ENCODE measurements around the gene TOX4.

Gene TOX4

GRCh38 chr14:21505012-21505553, 28.1 kb downstream of the TOX4 start:
- H3K9ac ChIP-seq (ENCODE audit: low read length) = no peak overlapping the region
- no peak overlapping the region for H3K4me3 ChIP-seq (ENCODE audit: low read depth in 1 of 2, low read length in 2 of 2)
- H3K4me1 ChIP-seq (ENCODE audit: insufficient read depth, low read length) = peaks cover 9% of the 10 kb centered on the region
- H3K27ac ChIP-seq (ENCODE audit: low read depth, low read length) = no peak overlapping the region
- H3K27me3 ChIP-seq (ENCODE audit: control insufficient read depth in 1 of 2, insufficient read depth in 2 of 2, low read length in 2 of 2) = no peaks in the 10 kb centered on the region
- peaks cover 27% of the 10 kb centered on the region for H3K36me3 ChIP-seq (ENCODE audit: insufficient read depth, low read length)
- H3K9me3 ChIP-seq (ENCODE audit: low read length) = no peaks in the 10 kb centered on the region

GRCh38 chr14:21506557-21506956, 29.6 kb downstream of the TOX4 start:
- no peak overlapping the region for H3K4me3 ChIP-seq (ENCODE audit: low read depth in 1 of 2, low read length in 2 of 2)
- peaks cover 16% of the 10 kb centered on the region for H3K36me3 ChIP-seq (ENCODE audit: insufficient read depth, low read length)
- H3K9ac ChIP-seq (ENCODE audit: low read length) = no peak overlapping the region

GRCh38 chr14:21509432-21510143, 32.6 kb downstream of the TOX4 start:
- H3K36me3 ChIP-seq (ENCODE audit: insufficient read depth, low read length) = no peaks in the 10 kb centered on the region
- peak overlapping the region in 1 of 2 donors; percentile 95 for H3K4me3 ChIP-seq (ENCODE audit: low read depth in 1 of 2, low read length in 2 of 2)
- H3K27ac ChIP-seq (ENCODE audit: low read depth, low read length) = no peak overlapping the region
- H3K9ac ChIP-seq (ENCODE audit: low read length) = peak overlapping the region; percentile 66
- H3K27me3 ChIP-seq (ENCODE audit: control insufficient read depth in 1 of 2, insufficient read depth in 2 of 2, low read length in 2 of 2) = no peaks in the 10 kb centered on the region
- H3K9me3 ChIP-seq (ENCODE audit: low read length) = no peaks in the 10 kb centered on the region
- peaks cover 14% of the 10 kb centered on the region for H3K4me1 ChIP-seq (ENCODE audit: insufficient read depth, low read length)

More at GRCh38 chr14:21506557-21506956, 29.6 kb downstream of the TOX4 start:
- no peaks in the 10 kb centered on the region for H3K27me3 ChIP-seq (ENCODE audit: control insufficient read depth in 1 of 2, insufficient read depth in 2 of 2, low read length in 2 of 2)
- no peak overlapping the region for H3K27ac ChIP-seq (ENCODE audit: low read depth, low read length)
- H3K9me3 ChIP-seq (ENCODE audit: low read length) = no peaks in the 10 kb centered on the region
- peaks cover 14% of the 10 kb centered on the region for H3K4me1 ChIP-seq (ENCODE audit: insufficient read depth, low read length)

- H3K4me1 ChIP-seq (ENCODE audit: insufficient read depth, low read length) = peaks cover 14% of the 10 kb centered on the region
- H3K27ac ChIP-seq (ENCODE audit: low read depth, low read length) = peak within 1 kb of the TSS; percentile 59
- peak within 1 kb of the TSS; percentile 95 to 96 for H3K4me3 ChIP-seq (ENCODE audit: low read depth in 1 of 2, low read length in 2 of 2)
- no peaks in the 10 kb centered on the region for H3K36me3 ChIP-seq (ENCODE audit: insufficient read depth, low read length)
- H3K9ac ChIP-seq (ENCODE audit: low read length) = peak within 1 kb of the TSS; percentile 66
- H3K9me3 ChIP-seq (ENCODE audit: low read length) = no peaks in the 10 kb centered on the region
- no peaks in the 10 kb centered on the region for H3K27me3 ChIP-seq (ENCODE audit: control insufficient read depth in 1 of 2, insufficient read depth in 2 of 2, low read length in 2 of 2)
These were observed 34.0 kb downstream of the TOX4 start, which contains the start of gene METTL3 for GRCh38 chr14:21510735-21511657. Gene METTL3, minus strand, starts transcription at chr14:21511340. Its CDS starts 117 bp downstream, at chr14:21511223.

GRCh38 chr14:21514341-21514740, 37.3 kb downstream of the TOX4 start:
- no peak overlapping the region for H3K27ac ChIP-seq (ENCODE audit: low read depth, low read length)
- H3K9me3 ChIP-seq (ENCODE audit: low read length) = no peaks in the 10 kb centered on the region
- no peaks in the 10 kb centered on the region for H3K36me3 ChIP-seq (ENCODE audit: insufficient read depth, low read length)

GRCh38 chr14:21518725-21519124, 41.7 kb downstream of the TOX4 start:
- no peaks in the 10 kb centered on the region for H3K4me1 ChIP-seq (ENCODE audit: insufficient read depth, low read length)
- H3K27ac ChIP-seq (ENCODE audit: low read depth, low read length) = no peak overlapping the region
- H3K27me3 ChIP-seq (ENCODE audit: control insufficient read depth in 1 of 2, insufficient read depth in 2 of 2, low read length in 2 of 2) = no peaks in the 10 kb centered on the region
- H3K9me3 ChIP-seq (ENCODE audit: low read length) = no peaks in the 10 kb centered on the region
- no peak overlapping the region for H3K4me3 ChIP-seq (ENCODE audit: low read depth in 1 of 2, low read length in 2 of 2)
- no peak overlapping the region for H3K9ac ChIP-seq (ENCODE audit: low read length)
- no peaks in the 10 kb centered on the region for H3K36me3 ChIP-seq (ENCODE audit: insufficient read depth, low read length)

More at GRCh38 chr14:21514341-21514740, 37.3 kb downstream of the TOX4 start:
- Histone ChIP-seq H3K4me3 (ENCODE audit: low read depth in 1 of 2, low read length in 2 of 2) (no peak overlapping the region), H3K9ac (ENCODE audit: low read length) (no peak overlapping the region), H3K4me1 (ENCODE audit: insufficient read depth, low read length) (peaks cover 11% of the 10 kb centered on the region), H3K27me3 (ENCODE audit: control insufficient read depth in 1 of 2, insufficient read depth in 2 of 2, low read length in 2 of 2) (no peaks in the 10 kb centered on the region)

- no peaks in the 10 kb centered on the region for H3K27me3 ChIP-seq (ENCODE audit: control insufficient read depth in 1 of 2, insufficient read depth in 2 of 2, low read length in 2 of 2)
- no peaks in the 10 kb centered on the region for H3K36me3 ChIP-seq (ENCODE audit: insufficient read depth, low read length)
- H3K4me3 ChIP-seq (ENCODE audit: low read depth in 1 of 2, low read length in 2 of 2) = no peak overlapping the region
- no peak overlapping the region for H3K27ac ChIP-seq (ENCODE audit: low read depth, low read length)
- no peak overlapping the region for H3K9ac ChIP-seq (ENCODE audit: low read length)
- H3K4me1 ChIP-seq (ENCODE audit: insufficient read depth, low read length) = peaks cover 5% of the 10 kb centered on the region
- no peaks in the 10 kb centered on the region for H3K9me3 ChIP-seq (ENCODE audit: low read length)
These were observed 43.8 kb downstream of the TOX4 start for GRCh38 chr14:21520767-21521166.

GRCh38 chr14:21521501-21521900, 44.5 kb downstream of the TOX4 start:
- H3K36me3 ChIP-seq (ENCODE audit: insufficient read depth, low read length) = no peaks in the 10 kb centered on the region
- H3K9me3 ChIP-seq (ENCODE audit: low read length) = no peaks in the 10 kb centered on the region
- H3K4me3 ChIP-seq (ENCODE audit: low read depth in 1 of 2, low read length in 2 of 2) = no peak overlapping the region
- no peak overlapping the region for H3K9ac ChIP-seq (ENCODE audit: low read length)
- H3K27ac ChIP-seq (ENCODE audit: low read depth, low read length) = no peak overlapping the region
- H3K4me1 ChIP-seq (ENCODE audit: insufficient read depth, low read length) = peaks cover 6% of the 10 kb centered on the region
- no peaks in the 10 kb centered on the region for H3K27me3 ChIP-seq (ENCODE audit: control insufficient read depth in 1 of 2, insufficient read depth in 2 of 2, low read length in 2 of 2)

- H3K9me3 ChIP-seq (ENCODE audit: low read length) = no peaks in the 10 kb centered on the region
- H3K4me3 ChIP-seq (ENCODE audit: low read depth in 1 of 2, low read length in 2 of 2) = no peak overlapping the region
- no peaks in the 10 kb centered on the region for H3K36me3 ChIP-seq (ENCODE audit: insufficient read depth, low read length)
- no peaks in the 10 kb centered on the region for H3K27me3 ChIP-seq (ENCODE audit: control insufficient read depth in 1 of 2, insufficient read depth in 2 of 2, low read length in 2 of 2)
- H3K9ac ChIP-seq (ENCODE audit: low read length) = no peak overlapping the region
- no peak overlapping the region for H3K27ac ChIP-seq (ENCODE audit: low read depth, low read length)
- H3K4me1 ChIP-seq (ENCODE audit: insufficient read depth, low read length) = peaks cover 14% of the 10 kb centered on the region
These were observed 46.2 kb downstream of the TOX4 start for GRCh38 chr14:21523203-21523602.

GRCh38 chr14:21524575-21525490, 47.8 kb downstream of the TOX4 start:
- peaks cover 14% of the 10 kb centered on the region for H3K4me1 ChIP-seq (ENCODE audit: insufficient read depth, low read length)
- no peaks in the 10 kb centered on the region for H3K27me3 ChIP-seq (ENCODE audit: control insufficient read depth in 1 of 2, insufficient read depth in 2 of 2, low read length in 2 of 2)
- H3K9ac ChIP-seq (ENCODE audit: low read length) = peak overlapping the region; percentile 76
- H3K36me3 ChIP-seq (ENCODE audit: insufficient read depth, low read length) = no peaks in the 10 kb centered on the region
- H3K9me3 ChIP-seq (ENCODE audit: low read length) = no peaks in the 10 kb centered on the region
- H3K4me3 ChIP-seq (ENCODE audit: low read depth in 1 of 2, low read length in 2 of 2) = peak overlapping the region in 1 of 2 donors; percentile 74
- no peak overlapping the region for H3K27ac ChIP-seq (ENCODE audit: low read depth, low read length)
